HG02571 (cell line): ENCODE data around the gene EPB41.

ENCODE experiments used
- ATAC-seq: cut with Tn5 transposase; IDR thresholded peaks from one replicate; pipeline ENCODE4 v1.9.1; 2021; ENCODE audit warnings: mild to moderate bottlenecking, moderate library complexity; ENCODE audit not compliant: unreplicated experiment

Gene EPB41

GRCh38 chr1:28973596-28974421, 59.4 kb downstream of the EPB41 start:
- ATAC-seq, result no peak

- ATAC-seq, result no peak
Measured at GRCh38 chr1:28974432-28974831, 60.1 kb downstream of the EPB41 start.

- ATAC-seq, result no peak
Measured at GRCh38 chr1:28976248-28976647, 61.9 kb downstream of the EPB41 start.

- no peak for ATAC-seq
Measured at GRCh38 chr1:28981210-28981609, 66.8 kb downstream of the EPB41 start.

- ATAC-seq, result no peak
Measured at GRCh38 chr1:28982198-28982597, 67.8 kb downstream of the EPB41 start.

- ATAC-seq, result no peak
Measured at GRCh38 chr1:28983091-28983490, 68.7 kb downstream of the EPB41 start.

GRCh38 chr1:28983509-28984310, 69.3 kb downstream of the EPB41 start:
- ATAC-seq, result no peak

GRCh38 chr1:28984311-28984684, 69.9 kb downstream of the EPB41 start:
- no peak for ATAC-seq

- ATAC-seq, result no peak
Measured at GRCh38 chr1:28985427-28985826, 71.1 kb downstream of the EPB41 start.

- no peak for ATAC-seq
Measured at GRCh38 chr1:28986306-28986910, 72.0 kb downstream of the EPB41 start.

- no peak for ATAC-seq
Measured at GRCh38 chr1:29002792-29003191, 88.4 kb downstream of the EPB41 start.

- ATAC-seq, result no peak
Measured at GRCh38 chr1:29004288-29004687, 89.9 kb downstream of the EPB41 start.

GRCh38 chr1:29004798-29005197, 90.4 kb downstream of the EPB41 start:
- ATAC-seq, result no peak

GRCh38 chr1:29011775-29012174, 97.4 kb downstream of the EPB41 start:
- no peak for ATAC-seq

- ATAC-seq, result no peak
Measured at GRCh38 chr1:29017235-29017634, 102.9 kb downstream of the EPB41 start.

- ATAC-seq, result no peak
Measured at GRCh38 chr1:29017975-29018712, 103.8 kb downstream of the EPB41 start.

- ATAC-seq, result no peak
Measured at GRCh38 chr1:29022620-29023019, 108.3 kb downstream of the EPB41 start.

- ATAC-seq, result no peak
Measured at GRCh38 chr1:29029667-29030066, 115.3 kb downstream of the EPB41 start.

- ATAC-seq, result no peak
Measured at GRCh38 chr1:29032841-29033240, 118.5 kb downstream of the EPB41 start.

- no peak for ATAC-seq
Measured at GRCh38 chr1:29033829-29034466, 119.6 kb downstream of the EPB41 start.
